ENCODE measurements around the gene GAGE12G. TPM values are rescaled to one million over a fixed set of nuclear protein-coding genes. Genes with fewer than 3 reads are reported as not detected.

GAGE12G gene
- total RNA-seq, 1 donor, result not detected

DNA sequence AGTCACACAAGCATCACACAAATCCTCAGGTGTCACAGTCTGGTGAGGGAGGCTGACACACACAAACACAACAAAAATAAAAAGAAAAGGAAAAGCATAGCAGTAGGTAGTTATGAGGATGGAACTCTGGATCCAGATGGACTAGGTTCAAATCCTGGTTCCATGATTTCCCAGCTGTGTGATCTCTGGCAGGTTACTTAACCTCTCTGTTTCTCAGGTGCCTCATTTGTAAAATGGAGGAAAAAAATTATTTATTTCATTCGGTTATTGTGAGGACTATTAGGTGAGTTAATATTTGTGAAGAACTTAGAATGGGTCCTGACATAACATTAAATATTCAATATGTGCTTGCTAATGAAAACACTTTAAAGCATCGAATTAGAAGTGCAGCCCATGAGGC lies 48.4 kb downstream of the GAGE12G start:
- TF ChIP-seq, protein P1, sequence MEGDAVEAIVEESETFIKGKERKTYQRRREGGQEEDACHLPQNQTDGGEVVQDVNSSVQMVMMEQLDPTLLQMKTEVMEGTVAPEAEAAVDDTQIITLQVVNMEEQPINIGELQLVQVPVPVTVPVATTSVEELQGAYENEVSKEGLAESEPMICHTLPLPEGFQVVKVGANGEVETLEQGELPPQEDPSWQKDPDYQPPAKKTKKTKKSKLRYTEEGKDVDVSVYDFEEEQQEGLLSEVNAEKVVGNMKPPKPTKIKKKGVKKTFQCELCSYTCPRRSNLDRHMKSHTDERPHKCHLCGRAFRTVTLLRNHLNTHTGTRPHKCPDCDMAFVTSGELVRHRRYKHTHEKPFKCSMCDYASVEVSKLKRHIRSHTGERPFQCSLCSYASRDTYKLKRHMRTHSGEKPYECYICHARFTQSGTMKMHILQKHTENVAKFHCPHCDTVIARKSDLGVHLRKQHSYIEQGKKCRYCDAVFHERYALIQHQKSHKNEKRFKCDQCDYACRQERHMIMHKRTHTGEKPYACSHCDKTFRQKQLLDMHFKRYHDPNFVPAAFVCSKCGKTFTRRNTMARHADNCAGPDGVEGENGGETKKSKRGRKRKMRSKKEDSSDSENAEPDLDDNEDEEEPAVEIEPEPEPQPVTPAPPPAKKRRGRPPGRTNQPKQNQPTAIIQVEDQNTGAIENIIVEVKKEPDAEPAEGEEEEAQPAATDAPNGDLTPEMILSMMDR (IDR thresholded peaks at IDR 0.05; ENCODE audit: insufficient read depth, low read depth, low read length), result no peak
- no peak overlapping the region for H3K4me3 ChIP-seq (ENCODE audit: low read depth, low read length)
- DNase-seq (ENCODE audit: low read depth), result no peak

Small RNA genes within 50 kb of the gene (small RNA-seq; reads per million reads assigned to genes)
- gene GAGE12B, result not detected

Other genes with a start within 250 kb of the GAGE12G start
- gene GAGE12J, start 248.4 kb upstream of the GAGE12G start, total RNA-seq, result not detected in 2 replicates
- not detected in 2 replicates for gene GAGE13, start 238.8 kb upstream of the GAGE12G start, total RNA-seq
- not detected in 2 replicates for gene GAGE12C, start 38.2 kb upstream of the GAGE12G start, total RNA-seq
- not detected in 2 replicates for gene GAGE12D, start 28.7 kb upstream of the GAGE12G start, total RNA-seq
- not detected in 2 replicates for gene GAGE12E, start 19.1 kb upstream of the GAGE12G start, total RNA-seq
- gene GAGE12F, start 9.6 kb upstream of the GAGE12G start, total RNA-seq, result not detected in 2 replicates
- not detected in 2 replicates for gene GAGE12H, start 9.5 kb downstream of the GAGE12G start, total RNA-seq
- gene GAGE2A, start 19.1 kb downstream of the GAGE12G start, total RNA-seq, result not detected in 2 replicates
- gene GAGE1, start 28.6 kb downstream of the GAGE12G start, total RNA-seq, result not detected in 2 replicates
- gene PAGE1, start 125.6 kb downstream of the GAGE12G start, total RNA-seq, result not detected in 2 replicates

All from fibroblast of villous mesenchyme (primary cell).